DMS153 treated with DMSO at 0.1 percent for 48 hours (cell line): Measurements from ENCODE around the gene SERPINB5.

Source experiments
- DNase-seq: peaks from one replicate; lab custom pipeline; 2025; ENCODE audit not compliant: unreplicated experiment; lab: John Stamatoyannopoulos, UW

Gene SERPINB5

GRCh38 chr18:63523660-63524059, 46.9 kb downstream of the SERPINB5 start:
- no peak for DNase-seq

- no peak for DNase-seq
These were observed 50.5 kb downstream of the SERPINB5 start for GRCh38 chr18:63527251-63527650.

DNA sequence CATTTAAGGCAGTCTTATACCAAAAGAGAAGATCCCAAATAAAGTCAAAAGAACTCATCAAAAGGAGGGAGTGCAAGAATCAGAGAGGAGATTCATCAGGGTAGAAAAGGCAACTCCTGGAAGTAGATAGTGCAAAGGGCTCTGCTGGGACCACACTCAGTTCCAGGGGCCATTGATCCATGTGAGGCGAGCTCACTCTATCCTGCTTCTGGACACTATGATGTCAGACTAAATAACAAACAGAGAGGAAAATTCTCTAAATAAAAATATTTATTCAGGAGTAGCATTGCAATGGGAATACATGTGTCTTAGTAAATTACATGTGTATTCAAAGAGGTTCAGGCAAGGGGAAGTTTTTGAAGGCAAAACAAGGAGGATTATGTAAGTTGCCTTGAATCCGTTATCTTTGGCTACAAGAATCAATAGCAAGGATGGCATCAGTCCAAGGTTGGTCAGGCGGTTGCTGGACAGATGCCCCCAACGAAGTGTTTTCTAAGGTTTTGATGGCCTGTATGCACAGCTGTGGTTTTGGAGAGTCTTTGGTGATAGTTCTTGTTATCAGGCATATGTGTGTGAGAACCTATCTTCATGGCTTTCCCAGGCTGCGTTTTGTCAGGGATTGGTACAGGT, 52.2 kb downstream of the SERPINB5 start:
- DNase-seq, result no peak

DNA sequence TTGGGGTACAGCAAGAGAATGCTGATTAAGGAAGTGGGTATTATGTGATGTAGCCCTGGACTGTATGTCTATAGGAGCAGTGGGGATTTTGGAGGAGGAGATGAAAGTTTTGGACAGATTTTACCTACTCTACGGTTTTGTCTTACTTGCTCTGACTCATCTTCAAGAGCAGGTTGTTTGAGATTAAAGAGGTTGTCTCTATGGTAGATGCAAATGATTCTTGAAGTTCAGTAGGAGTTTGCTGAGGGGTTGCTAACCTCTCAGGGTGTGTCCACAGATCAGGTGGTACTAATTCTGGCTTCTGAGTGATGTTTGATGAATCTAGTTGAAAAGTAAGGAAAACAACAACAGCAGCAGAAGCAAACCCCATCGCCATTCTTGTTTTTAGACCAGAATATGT, 55.7 kb downstream of the SERPINB5 start:
- DNase-seq, result no peak

DNA sequence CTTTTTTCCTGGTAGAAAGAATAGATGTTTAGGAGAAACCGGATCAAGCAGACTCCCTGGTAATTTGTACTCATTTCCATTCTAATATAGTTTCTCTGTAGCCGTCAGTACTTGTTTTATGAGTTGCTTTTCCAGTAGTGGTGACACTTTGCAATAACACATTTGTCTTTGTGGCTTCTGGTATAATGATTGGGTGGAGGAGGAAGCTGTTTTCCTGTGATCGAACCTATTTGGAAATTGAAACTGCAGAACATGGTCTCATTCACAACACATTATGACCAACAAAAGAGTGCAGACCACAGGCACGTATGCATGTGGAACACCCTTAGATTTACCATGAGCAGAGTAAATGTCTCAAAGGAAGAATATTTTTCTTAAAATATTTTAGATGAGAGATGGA, 57.9 kb downstream of the SERPINB5 start:
- DNase-seq, result no peak

GRCh38 chr18:63539904-63540510, 63.2 kb downstream of the SERPINB5 start:
- no peak for DNase-seq

GRCh38 chr18:63542069-63542468, 65.3 kb downstream of the SERPINB5 start, which contains the start of gene SERPINB12:
SERPINB12 (plus strand) TSS chr18:63542369; CDS start chr18:63556160, 13,791 bp downstream.
- DNase-seq, result no peak

GRCh38 chr18:63544017-63544416, 67.3 kb downstream of the SERPINB5 start:
- DNase-seq, result no peak

GRCh38 chr18:63545000-63545399, 68.2 kb downstream of the SERPINB5 start:
- DNase-seq, result no peak

DNA sequence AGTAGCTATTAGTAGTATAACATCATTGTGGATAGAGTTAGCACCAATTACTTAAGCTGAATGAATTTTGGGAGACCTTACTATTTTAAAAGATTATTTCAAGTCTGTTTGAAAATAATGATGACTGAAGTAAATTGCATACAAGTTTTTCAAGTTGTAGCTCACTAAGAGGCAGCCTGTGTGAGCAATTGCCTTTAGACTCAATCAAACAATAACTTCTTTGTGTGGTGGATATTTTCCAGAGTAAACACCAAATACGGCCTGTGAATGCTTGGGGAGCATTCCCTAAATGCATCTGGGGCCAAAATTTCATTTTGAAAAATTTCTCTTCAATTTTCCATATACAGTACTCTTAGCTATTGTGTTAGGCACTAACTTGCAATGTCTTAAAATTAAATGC, 73.3 kb downstream of the SERPINB5 start:
- DNase-seq, result no peak

- DNase-seq, result no peak
These were observed 75.0 kb downstream of the SERPINB5 start for GRCh38 chr18:63551769-63552168.

DNA sequence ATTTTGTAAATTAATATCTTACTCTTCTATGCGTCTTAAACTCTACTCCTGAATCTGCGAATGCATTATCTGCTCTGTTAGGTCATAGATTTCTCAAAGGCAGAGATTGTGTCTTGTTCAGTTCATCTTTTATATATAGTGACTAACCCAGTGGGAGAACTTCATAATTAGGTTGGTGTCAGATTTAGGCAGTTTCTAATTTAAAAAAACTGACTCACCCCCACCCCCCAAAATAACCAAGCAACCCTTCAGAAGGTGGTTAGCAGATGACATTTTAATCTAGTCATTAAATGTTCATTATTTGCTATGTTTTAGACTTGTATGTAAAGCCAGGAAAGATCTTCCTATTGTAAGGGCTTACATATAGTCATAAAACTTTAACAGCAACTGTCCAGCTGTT, 75.8 kb downstream of the SERPINB5 start:
- DNase-seq, result no peak

DNA sequence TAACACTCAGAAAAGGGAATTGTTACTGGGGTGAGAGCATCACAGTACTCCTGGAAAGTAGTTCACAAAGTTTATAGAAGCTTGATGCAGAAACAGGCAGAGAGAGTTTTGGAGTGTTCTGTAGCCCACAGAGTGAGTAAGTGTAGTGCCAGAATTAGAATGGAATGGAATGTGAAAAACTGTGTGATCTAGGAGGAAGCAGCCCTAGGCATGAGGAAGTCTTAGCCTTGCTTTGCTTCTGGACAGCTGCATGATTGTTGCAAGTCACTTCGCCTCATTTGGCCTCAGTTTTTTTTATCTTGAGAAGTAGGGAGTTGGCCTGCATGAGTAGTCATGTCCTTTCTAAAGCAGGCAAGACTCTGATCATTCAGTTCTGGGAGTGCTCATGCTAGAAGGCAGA, 76.3 kb downstream of the SERPINB5 start:
- DNase-seq, result no peak
